Midbrain (tissue), 1 donor: ENCODE measurements around the gene NAA25.

Experiments used
- DNase-seq: peaks from one replicate; lab custom pipeline; 2025; lab: John Stamatoyannopoulos, UW

NAA25 gene

GRCh38 chr12:112108202-112109079 is at the start of gene NAA25:
Gene NAA25 (minus strand): TSS chr12:112108783. CDS start chr12:112108773, 10 bp downstream.
- peak; percentile 92 for DNase-seq

DNA sequence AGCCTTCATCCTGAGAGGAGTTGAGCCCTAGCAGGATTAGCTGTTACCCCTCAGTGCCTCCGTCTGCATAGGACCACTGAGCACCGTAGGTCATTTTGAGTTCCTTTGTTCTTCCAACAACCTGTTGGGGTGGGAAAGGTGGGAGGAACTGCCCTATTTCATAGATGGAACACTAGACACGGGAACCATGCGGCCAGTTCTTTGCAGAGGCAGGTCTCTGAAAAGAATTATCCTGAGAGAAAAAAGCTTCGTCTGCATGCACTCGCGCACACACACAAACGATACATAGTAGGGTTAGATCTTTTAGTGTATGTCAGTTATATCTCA is 45.3 kb upstream of the NAA25 start:
- no peak for DNase-seq

DNA sequence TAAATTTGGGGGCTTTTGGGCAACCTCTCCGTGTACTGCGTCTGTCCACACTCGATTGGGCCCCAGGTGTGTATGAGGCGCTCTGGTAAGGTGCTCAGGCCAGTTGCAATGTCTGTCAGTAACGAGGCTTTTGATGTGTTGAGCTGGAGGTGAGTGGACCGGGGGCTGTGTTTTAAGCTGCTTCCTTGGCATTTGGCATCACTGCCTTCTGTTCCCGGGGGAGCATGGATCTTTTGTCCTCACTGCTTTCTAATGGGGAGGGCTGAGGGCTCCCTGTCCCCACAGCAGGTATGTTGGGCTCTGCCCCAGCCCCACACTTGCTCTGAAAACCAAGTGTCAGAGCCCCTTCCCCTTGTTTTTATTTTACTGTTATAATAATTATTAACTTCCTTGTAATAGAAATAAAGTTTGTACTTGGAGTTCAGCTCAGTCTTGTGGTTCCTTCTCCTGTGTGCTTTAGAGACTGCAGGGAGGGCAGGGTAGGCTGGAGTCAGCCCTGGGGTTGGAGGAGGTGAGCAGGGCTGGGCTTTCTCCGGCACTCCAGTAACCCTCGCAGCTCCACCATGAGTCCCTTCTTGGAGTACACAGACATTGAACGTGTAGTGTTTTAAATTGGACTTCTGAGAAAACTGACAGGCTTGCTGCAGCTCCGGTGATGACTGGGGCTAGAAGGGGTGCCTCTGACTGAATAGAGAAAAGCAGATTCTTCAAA is 44.8 kb upstream of the NAA25 start:
- no peak for DNase-seq

- DNase-seq, result no peak
Measured at GRCh38 chr12:112151766-112152541, 43.4 kb upstream of the NAA25 start.

DNA sequence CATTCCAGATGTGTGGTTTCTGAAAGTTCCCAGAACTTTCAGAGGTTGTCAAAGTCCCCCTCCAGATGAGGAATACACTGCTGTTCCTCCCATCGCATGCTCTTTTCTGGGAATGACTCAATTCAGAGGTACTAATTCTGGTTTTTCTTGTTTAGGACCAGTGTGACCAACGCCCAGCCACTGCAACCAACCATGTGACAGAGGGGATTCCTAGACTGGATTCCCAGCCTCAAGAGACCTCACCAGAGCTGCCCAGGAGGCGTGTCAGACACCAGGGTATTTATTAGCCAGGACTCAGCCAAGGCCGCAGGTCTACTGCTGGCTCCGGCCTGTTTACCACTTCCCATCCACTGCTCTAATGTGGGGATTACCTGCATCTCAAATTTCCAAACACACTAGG is 41.0 kb upstream of the NAA25 start:
- DNase-seq, result no peak

- DNase-seq, result no peak
Measured at GRCh38 chr12:112148031-112148513, 39.5 kb upstream of the NAA25 start.

- no peak for DNase-seq
Measured at GRCh38 chr12:112146123-112146522, 37.5 kb upstream of the NAA25 start.

DNA sequence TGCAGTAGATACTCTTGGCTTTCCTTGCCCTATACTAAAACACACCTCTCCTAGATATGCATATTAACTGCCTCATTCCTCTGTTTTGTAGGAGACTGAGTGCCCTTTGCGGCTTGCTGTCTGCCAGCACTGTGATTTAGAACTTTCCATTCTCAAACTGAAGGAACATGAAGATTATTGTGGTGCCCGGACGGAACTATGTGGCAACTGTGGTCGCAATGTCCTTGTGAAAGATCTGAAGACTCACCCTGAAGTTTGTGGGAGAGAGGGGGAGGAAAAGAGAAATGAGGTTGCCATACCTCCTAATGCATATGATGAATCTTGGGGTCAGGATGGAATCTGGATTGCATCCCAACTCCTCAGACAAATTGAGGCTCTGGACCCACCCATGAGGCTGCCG is 32.1 kb upstream of the NAA25 start:
- no peak for DNase-seq

DNA sequence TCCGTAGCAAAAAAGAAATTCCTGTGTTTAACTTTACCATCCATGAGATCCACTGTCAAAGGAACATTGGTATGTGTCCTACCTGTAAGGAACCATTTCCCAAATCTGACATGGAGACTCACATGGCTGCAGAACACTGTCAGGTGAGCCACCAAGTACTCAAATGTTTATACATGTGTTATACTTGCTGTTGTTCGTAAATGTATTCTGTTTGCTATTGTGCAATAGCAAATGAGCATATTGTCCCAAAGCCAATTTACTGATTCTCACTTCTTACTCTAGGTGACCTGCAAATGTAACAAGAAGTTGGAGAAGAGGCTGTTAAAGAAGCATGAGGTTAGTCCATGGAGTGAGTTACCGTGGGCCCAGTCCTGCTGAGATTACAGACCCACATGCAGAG is 26.1 kb upstream of the NAA25 start:
- DNase-seq, result no peak

DNA sequence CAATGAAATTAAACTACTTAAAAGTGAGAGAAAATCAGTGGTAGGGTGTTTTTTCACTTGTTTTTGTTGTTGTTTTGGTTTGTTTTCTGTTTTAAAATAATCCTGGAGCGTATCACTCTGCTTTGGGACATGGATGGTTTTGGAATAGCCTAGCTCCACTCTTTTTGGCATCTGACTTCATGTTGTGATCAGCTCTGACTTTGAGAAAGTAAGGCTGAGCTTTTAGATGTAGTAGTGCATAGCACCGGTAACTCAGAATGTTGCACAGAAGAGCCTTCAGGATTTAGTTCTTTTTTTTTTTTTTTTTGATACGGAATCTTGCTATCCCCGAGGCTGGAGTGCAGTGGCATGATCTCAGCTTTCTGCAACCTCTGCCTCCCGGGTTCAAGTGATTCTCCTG is 24.8 kb upstream of the NAA25 start:
- DNase-seq, result no peak

DNA sequence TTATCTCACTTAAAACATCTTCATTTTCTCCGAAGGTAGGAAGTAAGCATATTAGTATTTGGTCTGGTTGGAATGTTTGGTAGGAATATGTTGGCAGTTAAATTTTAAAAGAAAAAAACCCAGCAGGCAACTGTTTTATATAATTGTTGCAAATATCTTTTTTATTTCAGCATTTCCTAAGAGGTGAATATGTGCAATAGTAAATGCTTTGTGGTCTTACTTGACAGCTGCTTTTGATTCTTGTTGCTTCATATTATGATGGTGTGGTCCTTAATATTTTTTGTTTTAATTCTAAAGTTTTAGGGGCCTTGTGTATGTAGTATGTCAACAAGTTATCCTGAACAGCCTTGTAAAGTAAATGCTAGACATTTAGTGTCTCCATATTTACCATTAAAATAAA is 23.1 kb upstream of the NAA25 start:
- no peak for DNase-seq

GRCh38 chr12:112130441-112130998 is 21.9 kb upstream of the NAA25 start:
- no peak for DNase-seq

- no peak for DNase-seq
Measured at GRCh38 chr12:112126911-112127310, 18.3 kb upstream of the NAA25 start.

DNA sequence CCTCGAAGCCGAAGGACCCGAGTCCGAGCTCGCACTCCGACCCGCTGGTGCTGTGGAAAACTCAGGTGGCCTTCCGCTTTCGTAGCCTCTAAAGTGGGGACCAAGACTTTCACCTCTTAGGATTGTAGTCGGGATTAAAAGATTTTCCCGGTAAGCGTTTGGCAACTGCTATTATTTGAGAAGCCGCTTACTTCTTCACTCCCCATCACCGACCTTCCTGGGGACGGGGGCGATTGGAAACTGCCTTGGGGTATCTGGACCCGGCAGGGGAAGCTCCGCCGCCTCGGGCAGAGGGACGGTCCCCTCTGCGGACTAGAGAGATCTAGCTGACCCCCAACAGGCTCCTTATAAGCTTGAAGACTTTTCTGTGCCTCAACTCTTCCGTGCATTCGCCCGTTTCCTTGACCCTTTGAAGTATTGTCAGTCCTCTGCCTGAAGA is 17.4 kb upstream of the NAA25 start:
- no peak for DNase-seq

- peak; percentile 98 for DNase-seq
Measured at GRCh38 chr12:112125250-112125999, 16.8 kb upstream of the NAA25 start, which contains the start of gene TRAFD1. Gene TRAFD1 (plus strand): TSS chr12:112125560. CDS start chr12:112130523, 4,963 bp downstream.

DNA sequence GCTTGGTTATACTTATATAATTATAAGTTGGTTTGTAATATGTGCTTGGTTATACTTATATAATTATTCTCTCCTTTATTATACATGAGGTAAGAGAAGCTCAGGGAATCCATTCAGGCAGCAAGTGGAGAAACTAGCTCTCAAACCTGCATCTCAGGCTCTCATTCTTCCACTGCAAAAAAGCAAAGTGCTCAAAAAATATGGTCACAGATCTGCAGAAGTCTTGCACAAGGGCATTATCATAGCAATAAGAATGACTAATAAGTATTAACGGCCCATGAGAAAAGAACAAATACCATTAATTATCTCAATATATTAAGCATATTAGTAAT is 16.3 kb upstream of the NAA25 start:
- DNase-seq, result no peak

GRCh38 chr12:112122823-112123690 is 14.5 kb upstream of the NAA25 start:
- DNase-seq, result no peak

- no peak for DNase-seq
Measured at GRCh38 chr12:112121780-112122565, 13.4 kb upstream of the NAA25 start.

DNA sequence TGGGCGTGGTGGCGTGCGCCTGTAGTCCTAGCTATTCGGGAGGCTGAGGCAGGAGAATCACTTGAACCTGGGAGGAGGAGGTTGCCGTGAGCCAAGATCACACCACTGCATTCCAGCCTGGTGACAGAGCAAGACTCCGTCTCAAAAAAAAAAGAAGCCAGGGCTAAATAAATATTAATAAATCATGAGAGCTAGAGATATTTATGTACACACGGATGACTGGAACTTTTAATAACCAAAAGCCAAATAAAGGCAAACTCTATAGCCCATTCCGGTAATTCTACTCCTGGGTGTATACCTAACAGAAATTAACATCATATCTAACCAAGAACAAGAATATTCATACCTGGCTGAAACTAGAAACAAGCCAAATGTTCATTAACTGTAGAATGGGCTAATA is 9.1 kb upstream of the NAA25 start:
- no peak for DNase-seq
